ENCODE results near the gene PDSS2. TPM values are rescaled to one million over a fixed set of nuclear protein-coding genes. Genes with fewer than 3 reads are reported as not detected.

PDSS2 gene
- total and polyA plus RNA-seq, 2 of the 8 experiments (the other 6 are each of a cell fraction or from before 2014, with no cell fraction given), result 10.7 to 16.1 TPM

- Histone ChIP-seq H2BK20ac (ENCODE audit: low read length) (no peak overlapping the region), H2BK12ac (ENCODE audit: low read depth, low read length) (no peak overlapping the region), H3K14ac (ENCODE audit: insufficient read length) (no peak overlapping the region), H3K27me3 (replicated peaks in 1 of 4; ENCODE audit: control insufficient read depth in 3 of 4, extremely low read depth in 1 of 4, insufficient read depth in 3 of 4, low read length in 3 of 4) (no peaks in the 10 kb centered on the region), H3K79me1 (ENCODE audit: low read depth, low read length) (no peaks in the 10 kb centered on the region), H3K27ac (ENCODE audit: low read depth, low read length) (peak overlapping the region; percentile 48; the same call in 1 of the 2 replicates), H2BK5ac (ENCODE audit: low read depth, low read length) (no peak overlapping the region), H3K4ac (replicated peaks; ENCODE audit: insufficient read length, low read depth, low read length) (no peak overlapping the region), H2AFZ (ENCODE audit: low read length) (no peak overlapping the region), H3K18ac (ENCODE audit: extremely low read depth, low read length) (no peak overlapping the region; the same call in 1 of the 2 replicates), H2BK120ac (replicated peaks; ENCODE audit: low read depth, low read length) (no peak overlapping the region), H3K36me3 (ENCODE audit: control insufficient read depth in 2 of 4, insufficient read depth in 4 of 4, low read length in 3 of 4) (no peaks in the 10 kb centered on the region), H2AK5ac (ENCODE audit: low read depth, low read length) (no peak overlapping the region), H4K20me1 (replicated peaks in 1 of 2; ENCODE audit: control insufficient read depth in 1 of 2, insufficient read depth in 2 of 2, low read length in 2 of 2) (no peaks in the 10 kb centered on the region), H3K4me2 (ENCODE audit: insufficient read depth in 1 of 2, low read depth in 2 of 2, low read length in 2 of 2) (peak overlapping the region; percentile 1 to 5; a peak in 1 of 4 replicates), H3K23me2 (ENCODE audit: low read depth, low read length) (0 out of 2 replicates have a peak, but pooled peaks cover 2% of the 10 kb centered on the region), H3K4me1 (replicated peaks in 1 of 4; ENCODE audit: control insufficient read depth in 3 of 4, insufficient read depth in 4 of 4, low read length in 3 of 4) (peaks cover 5 to 10% (median 8%) of the 10 kb centered on the region in 4 experiments; a peak in 6 of 7 replicates), H2BK15ac (ENCODE audit: low read length) (no peak overlapping the region), H3K23ac (ENCODE audit: insufficient read length) (no peak overlapping the region), H4K5ac (ENCODE audit: insufficient read length, low read depth, low read length) (no peak overlapping the region), H3K9ac (replicated peaks in 1 of 4; ENCODE audit: extremely low read depth in 1 of 4, low read depth in 3 of 4, low read length in 3 of 4) (no peak overlapping the region; a peak in 2 of 7 replicates), H3K56ac (replicated peaks; ENCODE audit: insufficient read length, low read depth, low read length) (no peak overlapping the region), H4K8ac (ENCODE audit: extremely low read depth, insufficient read depth, low read length) (no peak overlapping the region), H3K4me3 (ENCODE audit: extremely low read depth in 1 of 4, insufficient read depth in 2 of 4, low read depth in 3 of 4, low read length in 4 of 4) (no peak overlapping the region), H3K9me3 (ENCODE audit: insufficient read depth in 2 of 2, low read depth in 1 of 2, low read length in 1 of 2) (no peaks in the 10 kb centered on the region), H4K91ac (replicated peaks; ENCODE audit: insufficient read length, low read length) (no peak overlapping the region), H3K79me2 (ENCODE audit: control insufficient read depth in 1 of 2, insufficient read depth in 2 of 2, low read length in 2 of 2) (no peaks in the 10 kb centered on the region)
- TF ChIP-seq SP4 (IDR thresholded peaks at IDR 0.05; ENCODE audit: low read length) (no peak), SIN3A (conservative IDR thresholded peaks at IDR 0.05 in 1 of 2, IDR thresholded peaks at IDR 0.05 in 1 of 2; ENCODE audit: low read depth in 1 of 2, low read length in 2 of 2) (0 out of 4 replicates have a peak, but pooled peaks of 1 of the 2 experiments have one; percentile 21)
- FAIRE-seq, result peak; percentile 97
- no peak for DNase-seq (ENCODE audit: low read depth in 1 of 2, low spot score in 2 of 2)
- CTCF ChIA-PET (ENCODE audit: partially characterized antibody), result interaction anchor here (0.9 to 1.4 kb wide), 3 partner anchors 25 to 501 kb away, joined by 3 to 4 read pairs (median 4); no protein-coding TSS in a partner anchor
- POLR2A ChIA-PET (ENCODE audit: partially characterized antibody), result interaction anchor here (0.7 to 1.1 kb wide), 4 partner anchors 17 to 592 kb away, joined by 3 to 5 read pairs (median 4); no protein-coding TSS in a partner anchor
- WGBS, 2 experiments (ENCODE audit: extremely low coverage in 1 of 2, insufficient coverage in 1 of 2, insufficient read length in 1 of 2, insufficient replicate concordance in 2 of 2, low coverage in 1 of 2, low lambda C conversion rate in 2 of 2, missing lambda C conversion rate in 1 of 2), result 68% methylated on average over 12 of the region's 12 CpGs; no CpG with 5 or more reads in 1 of the 2 experiments
Observed at GRCh38 chr6:107154131-107154800, 305.1 kb downstream of the PDSS2 start.
